Adrenal gland (tissue), 5 donors: ENCODE measurements around the gene STAT5B.

ENCODE experiments used
- POLR2A ChIP-seq, 2 donors: fragments of 450-650 bp; IDR thresholded peaks; one replicate each; pipeline ENCODE4 v1.6.1; 2017; ENCODE audit warnings: antibody characterized with exemption in 2 of 2, mild to moderate bottlenecking in 2 of 2, moderate library complexity in 1 of 2
- TF ChIP-seq, protein P1 (sequence below), 6 experiments: fragments of 450-650 bp in 4 of 6; fragments of 200-600 bp in 2 of 6; sonication (generic) in 1 of 6; IDR thresholded peaks; 1 replicate in 5 of 6; 2 replicates in 1 of 6; pipeline versions ENCODE4 v1.5.1 to v1.8.0; 2016 to 2021; ENCODE audit warnings: antibody characterized with exemption in 6 of 6, mild to moderate bottlenecking in 2 of 6, moderate library complexity in 1 of 6
- donor health status: DM: no; HTN: no; CAD: no.

DNA sequence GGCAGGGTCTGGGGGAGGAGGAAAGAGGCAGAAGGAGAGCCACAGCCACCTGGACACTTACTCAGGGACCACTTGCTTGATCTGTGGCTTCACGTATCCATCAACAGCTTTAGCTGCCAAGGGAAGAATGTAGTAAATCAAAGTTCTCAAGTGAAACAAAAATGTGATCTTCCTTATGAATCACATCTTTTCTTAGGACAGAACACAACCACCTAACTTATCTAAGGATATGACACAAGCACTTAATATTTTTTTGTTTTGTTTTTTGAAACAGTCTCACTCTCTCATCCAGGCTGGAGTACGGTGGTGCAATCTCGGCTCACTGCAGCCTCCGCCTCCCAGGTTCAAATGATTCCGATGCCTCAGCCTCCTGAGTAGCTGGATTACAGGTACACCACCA is 73.5 kb downstream of the STAT5B start:
- TF ChIP-seq POLR2A (IDR thresholded peaks at IDR 0.05) = no peak
- TF ChIP-seq, protein P1, sequence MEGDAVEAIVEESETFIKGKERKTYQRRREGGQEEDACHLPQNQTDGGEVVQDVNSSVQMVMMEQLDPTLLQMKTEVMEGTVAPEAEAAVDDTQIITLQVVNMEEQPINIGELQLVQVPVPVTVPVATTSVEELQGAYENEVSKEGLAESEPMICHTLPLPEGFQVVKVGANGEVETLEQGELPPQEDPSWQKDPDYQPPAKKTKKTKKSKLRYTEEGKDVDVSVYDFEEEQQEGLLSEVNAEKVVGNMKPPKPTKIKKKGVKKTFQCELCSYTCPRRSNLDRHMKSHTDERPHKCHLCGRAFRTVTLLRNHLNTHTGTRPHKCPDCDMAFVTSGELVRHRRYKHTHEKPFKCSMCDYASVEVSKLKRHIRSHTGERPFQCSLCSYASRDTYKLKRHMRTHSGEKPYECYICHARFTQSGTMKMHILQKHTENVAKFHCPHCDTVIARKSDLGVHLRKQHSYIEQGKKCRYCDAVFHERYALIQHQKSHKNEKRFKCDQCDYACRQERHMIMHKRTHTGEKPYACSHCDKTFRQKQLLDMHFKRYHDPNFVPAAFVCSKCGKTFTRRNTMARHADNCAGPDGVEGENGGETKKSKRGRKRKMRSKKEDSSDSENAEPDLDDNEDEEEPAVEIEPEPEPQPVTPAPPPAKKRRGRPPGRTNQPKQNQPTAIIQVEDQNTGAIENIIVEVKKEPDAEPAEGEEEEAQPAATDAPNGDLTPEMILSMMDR (IDR thresholded peaks at IDR 0.05) = no peak
